H1 (cell line): Measurements from ENCODE around the gene FCGBP. TPM values are rescaled to one million over a fixed set of nuclear protein-coding genes. Genes with fewer than 3 reads are reported as not detected.

Experiments
- CTCF ChIA-PET: fragments of 300-600 bp; sonication (Branson Sonifier 250); formaldehyde crosslinking; loops from one replicate; lab custom pipeline; 2021; ENCODE audit not compliant: partially characterized antibody; lab: Charles Lee
- POLR2A ChIA-PET: fragments of 300-600 bp; sonication (Branson Sonifier 250); formaldehyde crosslinking; loops from one replicate; lab custom pipeline; 2021; ENCODE audit warnings: inconsistent platforms; ENCODE audit not compliant: partially characterized antibody; lab: Charles Lee
- DNase-seq, 2 experiments: peaks; one replicate each; pipeline versions ENCODE4 v3.0.0 to v3.0.0-alpha.2; 2010 to 2022; ENCODE audit warnings: low spot score in 2 of 2, low read depth in 1 of 2, mixed read lengths in 1 of 2
- FAIRE-seq: peaks from 2 replicates; lab custom pipeline; 2011; peaks lifted over from hg19 to GRCh38; lab: Jason Lieb, UNC
- H2AFZ ChIP-seq: 2 replicates; pipeline ENCODE4 v1.8.1; 2012; ENCODE audit warnings: low read length, inconsistent platforms
- H2AK5ac ChIP-seq: 2 replicates; pipeline ENCODE4 v1.6.1; 2013; ENCODE audit warnings: low read depth, low read length
- H2BK120ac ChIP-seq: replicated peaks from 2 replicates; pipeline ENCODE3; 2013; ENCODE audit warnings: low read depth, low read length, inconsistent platforms
- H2BK12ac ChIP-seq: 2 replicates; pipeline ENCODE4 v1.6.1; 2013; ENCODE audit warnings: low read depth, low read length
- H2BK15ac ChIP-seq: 2 replicates; pipeline ENCODE4 v1.6.1; 2013; ENCODE audit warnings: low read length
- H2BK20ac ChIP-seq: 2 replicates; pipeline ENCODE4 v1.6.1; 2013; ENCODE audit warnings: low read length
- H2BK5ac ChIP-seq: 2 replicates; pipeline ENCODE4 v1.6.1; 2013; ENCODE audit warnings: low read depth, low read length
- H3K14ac ChIP-seq: 2 replicates; pipeline ENCODE4 v1.6.1; 2013; ENCODE audit warnings: inconsistent platforms; ENCODE audit not compliant: insufficient read length
- H3K18ac ChIP-seq: 2 replicates; pipeline ENCODE4 v1.6.1; 2013; ENCODE audit warnings: low read length; ENCODE audit errors: extremely low read depth
- H3K23ac ChIP-seq: 2 replicates; pipeline ENCODE4 v1.6.1; 2013; ENCODE audit warnings: inconsistent platforms; ENCODE audit not compliant: insufficient read length
- H3K23me2 ChIP-seq: 2 replicates; pipeline ENCODE4 v1.6.1; 2013; ENCODE audit warnings: low read depth, low read length
- H3K27ac ChIP-seq: 2 replicates; pipeline ENCODE4 v1.6.1; 2011; ENCODE audit warnings: low read depth, low read length, inconsistent platforms
- H3K27me3 ChIP-seq, 4 experiments: replicated peaks in 1 of 4; 1 replicate in 1 of 4; 2 replicates in 3 of 4; pipeline versions ENCODE4 v1.6.1 to v1.8.1; 2011 to 2013; ENCODE audit warnings: low read length in 3 of 4, mild to moderate bottlenecking in 3 of 4, inconsistent platforms in 2 of 4, mixed read lengths in 2 of 4, moderate library complexity in 1 of 4; ENCODE audit not compliant: control insufficient read depth in 3 of 4, insufficient read depth in 3 of 4; ENCODE audit errors: extremely low read depth in 1 of 4
- H3K36me3 ChIP-seq, 4 experiments: 2 replicates each; pipeline versions ENCODE4 v1.6.1 to v1.8.1; 2011 to 2013; ENCODE audit warnings: mild to moderate bottlenecking in 4 of 4, low read length in 3 of 4, moderate library complexity in 2 of 4, control low read depth in 1 of 4, inconsistent platforms in 1 of 4; ENCODE audit not compliant: insufficient read depth in 4 of 4, control insufficient read depth in 2 of 4
- H3K4ac ChIP-seq: replicated peaks from 2 replicates; pipeline ENCODE3; 2013; ENCODE audit warnings: low read length, low read depth, mixed read lengths, inconsistent platforms; ENCODE audit not compliant: insufficient read length
- H3K4me1 ChIP-seq, 4 experiments: replicated peaks in 1 of 4; 1 replicate in 1 of 4; 2 replicates in 3 of 4; pipeline versions ENCODE4 v1.6.1 to v1.8.1; 2011 to 2013; ENCODE audit warnings: low read length in 3 of 4, inconsistent platforms in 2 of 4, mixed read lengths in 1 of 4; ENCODE audit not compliant: insufficient read depth in 4 of 4, control insufficient read depth in 3 of 4
- H3K4me2 ChIP-seq, 2 experiments: 2 replicates each; pipeline versions ENCODE4 v1.6.1 to v1.8.1; 2011 to 2013; ENCODE audit warnings: low read depth in 2 of 2, low read length in 2 of 2, control low read depth in 1 of 2, inconsistent platforms in 1 of 2, mild to moderate bottlenecking in 1 of 2; ENCODE audit not compliant: insufficient read depth in 1 of 2
- H3K4me3 ChIP-seq, 4 experiments: fragments of 200-600, 300-600 bp in 1 of 4; sonication (generic), shearing (Covaris generic), sonication (Bioruptor Twin) in 1 of 4; 2 replicates each; pipeline versions ENCODE4 v1.5.1 to v1.8.1; 2011 to 2016; ENCODE audit warnings: low read length in 4 of 4, low read depth in 3 of 4, control low read depth in 2 of 4, inconsistent platforms in 2 of 4, mild to moderate bottlenecking in 2 of 4, mixed read lengths in 1 of 4, moderate library complexity in 1 of 4; ENCODE audit not compliant: insufficient read depth in 2 of 4; ENCODE audit errors: extremely low read depth in 1 of 4
- H3K56ac ChIP-seq: replicated peaks from 2 replicates; pipeline ENCODE3; 2013; ENCODE audit warnings: low read depth, mild to moderate bottlenecking, mixed read lengths, low read length, inconsistent platforms; ENCODE audit not compliant: insufficient read length
- H3K79me1 ChIP-seq: 2 replicates; pipeline ENCODE4 v1.6.1; 2013; ENCODE audit warnings: low read depth, low read length, control low read depth
- H3K79me2 ChIP-seq, 2 experiments: 2 replicates each; pipeline versions ENCODE4 v1.6.1 to v1.8.1; 2012 to 2013; ENCODE audit warnings: low read length in 2 of 2, mild to moderate bottlenecking in 2 of 2, inconsistent platforms in 1 of 2; ENCODE audit not compliant: insufficient read depth in 2 of 2, control insufficient read depth in 1 of 2
- H3K9ac ChIP-seq, 4 experiments: replicated peaks in 1 of 4; 1 replicate in 1 of 4; 2 replicates in 3 of 4; pipeline versions ENCODE4 v1.6.1 to v1.8.1; 2011 to 2013; ENCODE audit warnings: low read depth in 3 of 4, low read length in 3 of 4, control low read depth in 2 of 4, mild to moderate bottlenecking in 2 of 4, moderate library complexity in 2 of 4, inconsistent platforms in 1 of 4; ENCODE audit errors: extremely low read depth in 1 of 4
- H3K9me3 ChIP-seq, 2 experiments: 2 replicates each; pipeline versions ENCODE4 v1.6.1 to v1.8.1; 2012 to 2013; ENCODE audit warnings: mild to moderate bottlenecking in 2 of 2, moderate library complexity in 2 of 2, control low read depth in 1 of 2, inconsistent platforms in 1 of 2, low read depth in 1 of 2, low read length in 1 of 2, mixed read lengths in 1 of 2; ENCODE audit not compliant: insufficient read depth in 2 of 2
- H4K20me1 ChIP-seq, 2 experiments: replicated peaks in 1 of 2; 2 replicates each; pipeline versions ENCODE3 to v1.8.1; 2011 to 2013; ENCODE audit warnings: inconsistent platforms in 2 of 2, low read length in 2 of 2, mild to moderate bottlenecking in 1 of 2; ENCODE audit not compliant: insufficient read depth in 2 of 2, control insufficient read depth in 1 of 2
- H4K5ac ChIP-seq: 2 replicates; pipeline ENCODE4 v1.6.1; 2013; ENCODE audit warnings: low read length, low read depth, mixed read lengths, inconsistent platforms; ENCODE audit not compliant: insufficient read length
- H4K8ac ChIP-seq: 2 replicates; pipeline ENCODE4 v1.8.0; 2013; ENCODE audit warnings: mild to moderate bottlenecking, moderate library complexity, low read length, inconsistent platforms; ENCODE audit not compliant: insufficient read depth; ENCODE audit errors: extremely low read depth
- H4K91ac ChIP-seq: replicated peaks from 2 replicates; pipeline ENCODE3; 2013; ENCODE audit warnings: low read length, mixed read lengths, inconsistent platforms; ENCODE audit not compliant: insufficient read length
- GTF2F1 ChIP-seq: IDR thresholded peaks from 2 replicates; pipeline ENCODE4 v1.6.1; 2012; ENCODE audit warnings: low read depth, low read length, improper control_type of control experiment, borderline replicate concordance
- HDAC2 ChIP-seq, 2 experiments: fragments of 300-600 bp in 1 of 2; sonication (generic) in 1 of 2; IDR thresholded peaks; 2 replicates each; pipeline ENCODE4 v1.6.1; 2011 to 2012; ENCODE audit warnings: low read depth in 2 of 2, low read length in 2 of 2, mild to moderate bottlenecking in 2 of 2, moderate library complexity in 2 of 2, borderline replicate concordance in 1 of 2, inconsistent platforms in 1 of 2
- PHF8 ChIP-seq: fragments of 200-600 bp; sonication (generic); conservative IDR thresholded peaks from 2 replicates; pipeline ENCODE4 v1.7.1; 2012; ENCODE audit warnings: low read depth, mild to moderate bottlenecking, inconsistent platforms, low read length, moderate library complexity
- RFX5 ChIP-seq: IDR thresholded peaks from 2 replicates; pipeline ENCODE4 v1.6.1; 2011; ENCODE audit warnings: low read depth, low read length, improper control_type of control experiment, borderline replicate concordance
- TEAD4 ChIP-seq: IDR thresholded peaks from 2 replicates; pipeline ENCODE4 v1.6.1; 2012; ENCODE audit warnings: low read depth, low read length, inconsistent platforms, mixed read lengths
- YY1 ChIP-seq: IDR thresholded peaks from 2 replicates; pipeline ENCODE4 v1.6.1; 2011; ENCODE audit warnings: low read depth, mild to moderate bottlenecking, low read length
- WGBS, 2 experiments: shearing (Covaris generic) in 1 of 2; methylation state at CpG; one replicate each; pipeline versions ENCODE4 v1.1.6 to v1.1.7; 2013 to 2015; ENCODE audit warnings: low lambda C conversion rate in 2 of 2, mixed read lengths in 2 of 2, inconsistent platforms in 1 of 2, low coverage in 1 of 2, missing lambda C conversion rate in 1 of 2; ENCODE audit not compliant: insufficient replicate concordance in 2 of 2, insufficient coverage in 1 of 2, insufficient read length in 1 of 2; ENCODE audit errors: extremely low coverage in 1 of 2, missing lambda C conversion rate in 1 of 2; 5-methylcytosine and 5-hydroxymethylcytosine counted together
- polyA plus RNA-seq, 7 experiments: library from polyadenylated mRNA; depleted of rRNA in 3 of 7; stranded (reverse) in 5 of 7; unstranded in 2 of 7; fragments of >200 nt in 5 of 7; fragments of 200-250 nt in 2 of 7; gene quantifications; 1 replicate in 5 of 7; 2 replicates in 1 of 7; 4 replicates in 1 of 7; pipeline versions ENCODE4 v1.2.1 to v1.2.3, GENCODE V29; 2011 to 2013; ENCODE audit warnings: missing spikeins in 2 of 7, mixed read lengths in 2 of 7
- total RNA-seq: library from RNA; stranded (reverse); fragmentation: NEBNext Ultra II Directional; extraction: Animal tissue kit (Norgen Biotek cat#: 25700); gene quantifications from 2 replicates; pipeline ENCODE4 v1.2.1, GENCODE V29; 2021

The FCGBP gene
- total and polyA plus RNA-seq, 2 of the 8 experiments (the other 6 are each of a cell fraction or from before 2014, with no cell fraction given): 1.1 to 3.1 TPM

GRCh38 chr19:39916851-39917396 lies 17.5 kb downstream of the FCGBP start:
- H2AFZ ChIP-seq: no peak overlapping the region
- no peaks in the 10 kb centered on the region for H3K27me3 ChIP-seq
- H3K9ac ChIP-seq: no peak overlapping the region
- no peaks in the 10 kb centered on the region for H3K4me1 ChIP-seq
- H3K79me2 ChIP-seq: no peaks in the 10 kb centered on the region
- H3K4me3 ChIP-seq: no peak overlapping the region
- H2BK20ac ChIP-seq: no peak overlapping the region
- no peak overlapping the region for H2AK5ac ChIP-seq
- no peak overlapping the region for H3K4me2 ChIP-seq
- H3K9me3 ChIP-seq: no peaks in the 10 kb centered on the region
- H3K23me2 ChIP-seq: 0 out of 2 replicates have a peak, but pooled peaks cover 2% of the 10 kb centered on the region
- H2BK120ac ChIP-seq: no peak overlapping the region
- no peak overlapping the region for H3K23ac ChIP-seq
- no peak overlapping the region for H2BK12ac ChIP-seq
- no peak overlapping the region for H3K56ac ChIP-seq
- CTCF ChIA-PET: no interaction called here
- DNase-seq (no peak), FAIRE-seq (no peak)
- H3K14ac ChIP-seq: no peak overlapping the region
- H4K5ac ChIP-seq: no peak overlapping the region
- TF ChIP-seq HDAC2 (IDR thresholded peaks at IDR 0.05; ENCODE audit: borderline replicate concordance in 1 of 2, low read depth in 2 of 2, low read length in 2 of 2) (no peak), PHF8 (no peak), GTF2F1 (no peak), YY1 (no peak), TEAD4 (no peak), RFX5 (no peak)
- no peak overlapping the region for H3K18ac ChIP-seq
- no peak overlapping the region for H2BK15ac ChIP-seq
- no peak overlapping the region for H4K8ac ChIP-seq
- no peaks in the 10 kb centered on the region for H3K36me3 ChIP-seq
- WGBS, 2 experiments: 84% methylated on average over 5 of the region's 5 CpGs; no CpG with 5 or more reads in 1 of the 2 experiments
- H2BK5ac ChIP-seq: no peak overlapping the region
- H3K79me1 ChIP-seq: no peaks in the 10 kb centered on the region
- H3K4ac ChIP-seq: no peak overlapping the region
- no peak overlapping the region for H3K27ac ChIP-seq
- POLR2A ChIA-PET: no interaction called here
- no peak overlapping the region for H4K91ac ChIP-seq
- no peaks in the 10 kb centered on the region for H4K20me1 ChIP-seq
